ENCODE data around the gene SFT2D3.

Gene SFT2D3

DNA sequence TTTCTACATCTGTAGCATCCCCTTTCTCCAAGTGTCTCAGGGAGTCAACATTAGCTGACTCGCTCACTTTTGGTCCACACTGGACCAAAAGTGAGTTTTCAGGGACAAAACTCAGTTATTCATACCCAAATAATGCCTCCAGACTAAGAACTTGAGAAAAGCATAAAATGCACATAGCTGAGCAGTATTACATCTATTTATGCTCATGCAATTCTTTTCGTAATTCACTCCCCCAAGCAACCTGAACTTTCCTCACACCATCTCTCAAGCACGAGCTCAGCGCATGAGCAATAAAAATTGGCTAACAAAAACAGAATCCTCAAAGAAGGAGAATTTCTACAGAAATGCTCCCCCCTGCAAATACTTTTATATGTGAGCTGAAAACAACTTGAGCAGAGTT is 17.0 kb downstream of the SFT2D3 start:
- no peaks in the 10 kb centered on the region for H3K27me3 ChIP-seq (ENCODE audit: insufficient read depth, low read length)
- no peaks in the 10 kb centered on the region for H3K9me3 ChIP-seq (ENCODE audit: insufficient read depth, low read depth, low read length)
- H3K27ac ChIP-seq (ENCODE audit: low read depth, low read length): no peak overlapping the region
- H3K36me3 ChIP-seq (ENCODE audit: insufficient read depth, low read length): peaks cover 98% of the 10 kb centered on the region
- no peak overlapping the region for H3K4me3 ChIP-seq (ENCODE audit: low read length)
- peaks cover 5% of the 10 kb centered on the region for H3K4me1 ChIP-seq (ENCODE audit: insufficient read depth, low read length)
- WGBS: 97% methylated on average over 4 of the region's 4 CpGs
- H3K9ac ChIP-seq (ENCODE audit: low read depth, low read length): no peak overlapping the region

GRCh38 chr2:127719301-127720218 is 18.3 kb downstream of the SFT2D3 start:
- Histone ChIP-seq H3K36me3 (ENCODE audit: insufficient read depth, low read length) (peaks cover 98% of the 10 kb centered on the region), H3K9ac (ENCODE audit: low read depth, low read length) (no peak overlapping the region), H3K9me3 (ENCODE audit: insufficient read depth, low read depth, low read length) (no peaks in the 10 kb centered on the region), H3K27me3 (ENCODE audit: insufficient read depth, low read length) (no peaks in the 10 kb centered on the region), H3K4me1 (ENCODE audit: insufficient read depth, low read length) (peaks cover 5% of the 10 kb centered on the region), H3K4me3 (ENCODE audit: low read length) (no peak overlapping the region), H3K27ac (ENCODE audit: low read depth, low read length) (no peak overlapping the region)
- 94% methylated on average over 13 of the region's 13 CpGs for WGBS

DNA sequence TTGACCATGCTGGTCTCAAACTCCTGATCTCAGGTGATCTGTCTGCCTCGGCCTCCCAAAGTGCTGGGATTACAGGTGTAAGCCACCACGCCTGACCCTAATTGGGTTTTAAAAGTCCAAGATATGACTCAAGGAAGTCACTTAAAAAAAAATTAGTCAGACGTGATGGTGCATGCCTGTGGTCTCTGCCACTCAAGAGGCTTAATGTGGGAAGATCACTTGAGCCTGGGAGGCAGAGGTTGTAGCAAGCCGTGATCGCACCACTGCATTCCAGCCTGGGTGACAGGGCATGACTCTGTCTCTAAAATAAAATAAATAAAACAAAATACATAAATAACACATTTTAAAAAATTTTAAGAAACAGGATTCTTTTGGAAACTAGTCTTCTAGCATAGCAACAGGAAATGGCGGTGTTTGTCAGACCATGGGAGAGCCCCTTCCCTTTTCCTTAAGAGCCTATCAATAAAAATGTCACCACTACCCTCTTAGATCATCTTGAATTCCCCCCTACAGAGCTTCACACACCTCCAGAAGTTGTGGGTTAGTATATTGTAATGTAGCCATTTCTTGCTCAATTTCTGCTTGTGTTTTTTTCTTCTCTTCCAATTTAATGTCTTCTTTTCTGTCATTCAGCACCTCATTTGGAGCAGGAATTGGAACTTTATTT is 20.1 kb downstream of the SFT2D3 start:
- no peak overlapping the region for H3K9ac ChIP-seq (ENCODE audit: low read depth, low read length)
- no peaks in the 10 kb centered on the region for H3K27me3 ChIP-seq (ENCODE audit: insufficient read depth, low read length)
- H3K4me1 ChIP-seq (ENCODE audit: insufficient read depth, low read length): no peaks in the 10 kb centered on the region
- 95% methylated on average over 6 of the region's 6 CpGs for WGBS
- H3K4me3 ChIP-seq (ENCODE audit: low read length): no peak overlapping the region
- H3K9me3 ChIP-seq (ENCODE audit: insufficient read depth, low read depth, low read length): no peaks in the 10 kb centered on the region
- peaks cover 92% of the 10 kb centered on the region for H3K36me3 ChIP-seq (ENCODE audit: insufficient read depth, low read length)
- no peak overlapping the region for H3K27ac ChIP-seq (ENCODE audit: low read depth, low read length)

- H3K9ac ChIP-seq (ENCODE audit: low read depth, low read length): no peak overlapping the region
- no peaks in the 10 kb centered on the region for H3K27me3 ChIP-seq (ENCODE audit: insufficient read depth, low read length)
- WGBS: 100% methylated on average over 2 of the region's 2 CpGs
- no peaks in the 10 kb centered on the region for H3K4me1 ChIP-seq (ENCODE audit: insufficient read depth, low read length)
- peaks cover 92% of the 10 kb centered on the region for H3K36me3 ChIP-seq (ENCODE audit: insufficient read depth, low read length)
- H3K4me3 ChIP-seq (ENCODE audit: low read length): no peak overlapping the region
- no peaks in the 10 kb centered on the region for H3K9me3 ChIP-seq (ENCODE audit: insufficient read depth, low read depth, low read length)
- no peak overlapping the region for H3K27ac ChIP-seq (ENCODE audit: low read depth, low read length)
These were observed 20.7 kb downstream of the SFT2D3 start for GRCh38 chr2:127721978-127722355.

- Histone ChIP-seq H3K4me1 (ENCODE audit: insufficient read depth, low read length) (no peaks in the 10 kb centered on the region), H3K27ac (ENCODE audit: low read depth, low read length) (no peak overlapping the region), H3K27me3 (ENCODE audit: insufficient read depth, low read length) (no peaks in the 10 kb centered on the region), H3K9ac (ENCODE audit: low read depth, low read length) (no peak overlapping the region), H3K4me3 (ENCODE audit: low read length) (no peak overlapping the region), H3K9me3 (ENCODE audit: insufficient read depth, low read depth, low read length) (no peaks in the 10 kb centered on the region), H3K36me3 (ENCODE audit: insufficient read depth, low read length) (peaks cover 91% of the 10 kb centered on the region)
- 80% methylated on average over 1 of the region's 3 CpGs for WGBS
These were observed 21.5 kb downstream of the SFT2D3 start for GRCh38 chr2:127722807-127723206.

- Histone ChIP-seq H3K4me3 (ENCODE audit: low read length) (no peak overlapping the region), H3K9me3 (ENCODE audit: insufficient read depth, low read depth, low read length) (no peaks in the 10 kb centered on the region), H3K27me3 (ENCODE audit: insufficient read depth, low read length) (no peaks in the 10 kb centered on the region), H3K4me1 (ENCODE audit: insufficient read depth, low read length) (no peaks in the 10 kb centered on the region), H3K27ac (ENCODE audit: low read depth, low read length) (no peak overlapping the region), H3K9ac (ENCODE audit: low read depth, low read length) (no peak overlapping the region), H3K36me3 (ENCODE audit: insufficient read depth, low read length) (peaks cover 69% of the 10 kb centered on the region)
- WGBS: 93% methylated on average over 6 of the region's 6 CpGs
These were observed 25.0 kb downstream of the SFT2D3 start for GRCh38 chr2:127726158-127726880.

DNA sequence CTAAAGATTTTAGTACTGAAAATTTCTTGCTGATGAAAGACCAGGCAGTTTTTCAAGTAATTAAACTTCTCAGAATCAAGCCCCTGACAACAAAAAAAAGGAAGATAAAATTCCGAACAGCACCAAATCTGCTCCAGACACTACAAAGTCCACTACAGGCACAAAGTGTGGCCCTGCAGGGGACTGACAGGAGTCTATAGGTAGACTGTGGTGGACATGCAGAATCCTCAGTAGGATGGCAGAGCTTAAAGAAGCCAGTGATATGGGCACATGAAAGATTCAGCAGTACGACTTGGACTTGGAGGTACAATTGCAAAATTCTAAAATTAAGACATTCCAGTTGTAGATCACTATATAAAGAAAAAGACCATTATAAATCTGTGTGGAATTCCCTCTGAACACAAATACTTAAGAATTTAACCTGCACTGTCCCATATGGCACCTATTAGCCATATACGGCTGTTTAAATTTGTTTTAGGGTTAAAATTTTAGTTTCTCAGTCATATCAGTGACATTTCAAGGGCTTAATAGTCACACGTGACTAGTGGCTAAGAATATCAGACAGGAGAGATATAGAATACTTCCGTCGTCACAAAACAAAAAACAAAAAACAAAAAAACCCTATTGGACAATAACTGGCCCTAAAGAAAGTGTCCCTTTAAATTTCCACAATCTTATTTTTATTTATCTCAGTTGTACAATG is 32.0 kb downstream of the SFT2D3 start:
- H3K4me3 ChIP-seq (ENCODE audit: low read length): no peak overlapping the region

GRCh38 chr2:127733816-127734537 is 32.7 kb downstream of the SFT2D3 start:
- H3K27ac ChIP-seq (ENCODE audit: low read depth, low read length): no peak overlapping the region
- H3K27me3 ChIP-seq (ENCODE audit: insufficient read depth, low read length): no peaks in the 10 kb centered on the region
- WGBS: 97% methylated on average over 4 of the region's 5 CpGs
- H3K4me1 ChIP-seq (ENCODE audit: insufficient read depth, low read length): no peaks in the 10 kb centered on the region
- peaks cover 45% of the 10 kb centered on the region for H3K36me3 ChIP-seq (ENCODE audit: insufficient read depth, low read length)
- no peak overlapping the region for H3K4me3 ChIP-seq (ENCODE audit: low read length)
- H3K9me3 ChIP-seq (ENCODE audit: insufficient read depth, low read depth, low read length): no peaks in the 10 kb centered on the region
- no peak overlapping the region for H3K9ac ChIP-seq (ENCODE audit: low read depth, low read length)

More for the DNA sequence above, 32.0 kb downstream of the SFT2D3 start:
- no peaks in the 10 kb centered on the region for H3K27me3 ChIP-seq (ENCODE audit: insufficient read depth, low read length)
- H3K4me1 ChIP-seq (ENCODE audit: insufficient read depth, low read length): no peaks in the 10 kb centered on the region
- H3K36me3 ChIP-seq (ENCODE audit: insufficient read depth, low read length): peaks cover 41% of the 10 kb centered on the region
- H3K27ac ChIP-seq (ENCODE audit: low read depth, low read length): no peak overlapping the region
- H3K9ac ChIP-seq (ENCODE audit: low read depth, low read length): no peak overlapping the region
- WGBS: 94% methylated on average over 6 of the region's 6 CpGs
- H3K9me3 ChIP-seq (ENCODE audit: insufficient read depth, low read depth, low read length): no peaks in the 10 kb centered on the region

GRCh38 chr2:127735044-127735443 is 33.7 kb downstream of the SFT2D3 start:
- Histone ChIP-seq H3K9ac (ENCODE audit: low read depth, low read length) (no peak overlapping the region), H3K4me3 (ENCODE audit: low read length) (no peak overlapping the region), H3K9me3 (ENCODE audit: insufficient read depth, low read depth, low read length) (no peaks in the 10 kb centered on the region), H3K36me3 (ENCODE audit: insufficient read depth, low read length) (peaks cover 51% of the 10 kb centered on the region), H3K4me1 (ENCODE audit: insufficient read depth, low read length) (no peaks in the 10 kb centered on the region), H3K27me3 (ENCODE audit: insufficient read depth, low read length) (no peaks in the 10 kb centered on the region), H3K27ac (ENCODE audit: low read depth, low read length) (no peak overlapping the region)
- 90% methylated on average over 2 of the region's 2 CpGs for WGBS

- H3K9me3 ChIP-seq (ENCODE audit: insufficient read depth, low read depth, low read length): no peaks in the 10 kb centered on the region
- 95% methylated on average over 3 of the region's 3 CpGs for WGBS
- no peak overlapping the region for H3K4me3 ChIP-seq (ENCODE audit: low read length)
- H3K9ac ChIP-seq (ENCODE audit: low read depth, low read length): no peak overlapping the region
- H3K27ac ChIP-seq (ENCODE audit: low read depth, low read length): no peak overlapping the region
- H3K36me3 ChIP-seq (ENCODE audit: insufficient read depth, low read length): peaks cover 51% of the 10 kb centered on the region
- H3K4me1 ChIP-seq (ENCODE audit: insufficient read depth, low read length): no peaks in the 10 kb centered on the region
- no peaks in the 10 kb centered on the region for H3K27me3 ChIP-seq (ENCODE audit: insufficient read depth, low read length)
These were observed 34.5 kb downstream of the SFT2D3 start for GRCh38 chr2:127735537-127736399.

Measured in HUES64 (cell line).